H1 (cell line): ENCODE measurements around the gene RING1. TPM values are rescaled to one million over a fixed set of nuclear protein-coding genes. Genes with fewer than 3 reads are reported as not detected.

Experiments
- CBX8 ChIP-seq: fragments of 300-800, 300-1000 bp; sonication (generic); IDR thresholded peaks from 2 replicates; pipeline ENCODE4 v1.7.1; 2016; ENCODE audit warnings: low read depth, low read length, borderline replicate concordance
- CHD7 ChIP-seq: fragments of 300-600 bp; sonication (generic); IDR thresholded peaks from 2 replicates; pipeline ENCODE4 v1.7.1; 2012; ENCODE audit warnings: low read length, moderate library complexity, mild to moderate bottlenecking, inconsistent platforms; ENCODE audit not compliant: insufficient replicate concordance
- CTBP2 ChIP-seq: IDR thresholded peaks from 2 replicates; pipeline ENCODE4 v1.7.0; 2011; ENCODE audit warnings: borderline replicate concordance, mild to moderate bottlenecking, moderate library complexity, mixed read lengths, low read length; ENCODE audit not compliant: insufficient read depth, insufficient read length
- JUND ChIP-seq: IDR thresholded peaks from 2 replicates; pipeline ENCODE4 v1.6.1; 2011; ENCODE audit warnings: mild to moderate bottlenecking, improper control_type of control experiment, low read length
- NANOG ChIP-seq: IDR thresholded peaks from 2 replicates; pipeline ENCODE4 v1.6.1; 2011; ENCODE audit warnings: low read length, low read depth, mild to moderate bottlenecking, inconsistent platforms; ENCODE audit not compliant: insufficient read depth, poor library complexity, severe bottlenecking
- SIN3A ChIP-seq, 2 experiments: IDR thresholded peaks in 1 of 2; conservative IDR thresholded peaks in 1 of 2; 2 replicates each; pipeline ENCODE4 v1.6.1; 2011 to 2012; ENCODE audit warnings: low read length in 2 of 2, improper control_type of control experiment in 1 of 2, low read depth in 1 of 2, mild to moderate bottlenecking in 1 of 2
- polyA plus RNA-seq, 7 experiments: library from polyadenylated mRNA; depleted of rRNA in 3 of 7; stranded (reverse) in 5 of 7; unstranded in 2 of 7; fragments of >200 nt in 5 of 7; fragments of 200-250 nt in 2 of 7; gene quantifications; 1 replicate in 5 of 7; 2 replicates in 1 of 7; 4 replicates in 1 of 7; pipeline versions ENCODE4 v1.2.1 to v1.2.3, GENCODE V29; 2011 to 2013; ENCODE audit warnings: missing spikeins in 2 of 7, mixed read lengths in 2 of 7
- total RNA-seq: library from RNA; stranded (reverse); fragmentation: NEBNext Ultra II Directional; extraction: Animal tissue kit (Norgen Biotek cat#: 25700); gene quantifications from 2 replicates; pipeline ENCODE4 v1.2.1, GENCODE V29; 2021

The RING1 gene
- total and polyA plus RNA-seq, 2 of the 8 experiments (the other 6 are each of a cell fraction or from before 2014, with no cell fraction given), result 16.4 to 26.0 TPM

DNA sequence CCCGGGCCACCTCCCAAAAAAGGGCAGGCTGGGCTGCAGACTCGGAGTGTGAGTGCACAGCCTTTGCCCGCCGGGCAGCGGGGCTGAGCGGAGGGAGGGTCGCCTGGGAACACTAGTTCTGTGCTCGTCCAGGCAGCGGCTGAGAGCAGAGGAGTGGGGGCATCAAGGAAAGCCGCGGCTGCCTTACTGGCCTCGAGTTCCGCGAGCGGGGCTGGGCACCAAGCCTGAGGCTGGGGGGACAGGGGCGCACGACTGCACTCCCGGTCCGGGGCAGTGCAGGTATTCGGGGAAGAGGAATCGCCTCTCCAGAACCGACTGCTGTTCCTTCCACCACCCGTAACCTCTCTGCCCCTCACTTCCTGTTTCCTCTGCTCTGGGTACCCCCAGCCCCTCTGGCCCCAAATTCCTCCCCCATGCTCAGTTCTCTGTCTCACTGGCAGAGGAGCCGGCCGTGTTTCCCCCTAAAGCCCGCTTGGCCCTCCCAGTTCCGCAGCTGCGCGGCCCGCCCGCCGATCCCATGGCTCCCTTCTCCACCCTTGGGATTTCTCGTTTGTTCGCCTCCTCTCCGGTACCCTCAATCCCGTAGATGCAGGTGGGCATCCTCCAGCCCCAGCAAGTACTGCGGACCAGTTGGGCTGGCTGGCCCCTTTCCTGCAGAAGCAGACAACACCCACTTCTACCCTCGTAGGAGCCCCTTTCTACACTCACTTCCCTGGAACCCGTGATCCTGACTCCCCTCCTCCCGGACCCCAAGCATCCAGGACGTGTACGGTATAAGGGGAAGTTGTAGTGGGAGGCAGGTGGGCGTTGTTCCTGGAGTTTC is 5.1 kb downstream of the RING1 start (continued):
- TF ChIP-seq CTBP2 (peak; percentile 91), JUND (no peak), CBX8 (no peak), CHD7 (no peak), NANOG (no peak), SIN3A (conservative IDR thresholded peaks at IDR 0.05 in 1 of 2, IDR thresholded peaks at IDR 0.05 in 1 of 2; ENCODE audit: low read depth in 1 of 2, low read length in 2 of 2) (0 out of 4 replicates have a peak, but pooled peaks of 1 of the 2 experiments have one; percentile 12)
